ENCODE measurements around the gene AMER1. TPM values are rescaled to one million over a fixed set of nuclear protein-coding genes. Genes with fewer than 3 reads are reported as not detected.
A peak's percentile ranks its signal among the peaks of the same experiment; 100 is the strongest.

AMER1 gene
- total and polyA plus RNA-seq, 12 donors, result 0.75 to 5.0 (median 4.2) TPM

DNA sequence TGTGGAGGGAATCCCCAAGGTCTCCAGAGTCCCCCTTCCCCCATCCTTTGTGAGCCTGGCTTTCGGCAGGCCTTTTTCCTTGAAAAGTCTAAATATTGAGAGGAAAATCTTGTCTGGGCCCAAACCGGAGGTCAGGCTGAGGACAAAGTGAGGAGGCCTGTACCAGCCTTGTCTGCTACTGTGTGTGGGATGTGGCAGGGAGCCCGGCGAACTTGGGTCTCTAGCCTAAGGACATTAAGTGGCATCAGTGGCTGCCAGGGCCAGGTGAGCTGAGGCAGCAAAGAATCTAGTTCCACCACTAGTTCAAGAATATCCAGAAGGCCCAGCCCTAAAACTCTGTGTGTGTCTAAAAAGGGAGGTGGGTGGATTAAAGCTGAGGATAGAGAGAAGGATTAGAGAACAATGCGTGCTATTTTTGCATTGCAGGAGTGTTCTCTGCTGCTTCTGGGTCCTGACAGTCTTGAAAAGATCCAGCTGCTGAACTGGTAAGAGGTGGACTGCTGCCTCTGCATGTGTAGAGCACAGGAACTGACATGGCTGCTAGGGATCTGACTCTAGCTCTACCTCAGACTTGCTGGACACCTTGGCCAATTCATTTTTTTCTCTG is 1.2 kb upstream of the AMER1 start:
- TF ChIP-seq, protein P1, sequence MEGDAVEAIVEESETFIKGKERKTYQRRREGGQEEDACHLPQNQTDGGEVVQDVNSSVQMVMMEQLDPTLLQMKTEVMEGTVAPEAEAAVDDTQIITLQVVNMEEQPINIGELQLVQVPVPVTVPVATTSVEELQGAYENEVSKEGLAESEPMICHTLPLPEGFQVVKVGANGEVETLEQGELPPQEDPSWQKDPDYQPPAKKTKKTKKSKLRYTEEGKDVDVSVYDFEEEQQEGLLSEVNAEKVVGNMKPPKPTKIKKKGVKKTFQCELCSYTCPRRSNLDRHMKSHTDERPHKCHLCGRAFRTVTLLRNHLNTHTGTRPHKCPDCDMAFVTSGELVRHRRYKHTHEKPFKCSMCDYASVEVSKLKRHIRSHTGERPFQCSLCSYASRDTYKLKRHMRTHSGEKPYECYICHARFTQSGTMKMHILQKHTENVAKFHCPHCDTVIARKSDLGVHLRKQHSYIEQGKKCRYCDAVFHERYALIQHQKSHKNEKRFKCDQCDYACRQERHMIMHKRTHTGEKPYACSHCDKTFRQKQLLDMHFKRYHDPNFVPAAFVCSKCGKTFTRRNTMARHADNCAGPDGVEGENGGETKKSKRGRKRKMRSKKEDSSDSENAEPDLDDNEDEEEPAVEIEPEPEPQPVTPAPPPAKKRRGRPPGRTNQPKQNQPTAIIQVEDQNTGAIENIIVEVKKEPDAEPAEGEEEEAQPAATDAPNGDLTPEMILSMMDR (IDR thresholded peaks at IDR 0.05), result no peak
- peak overlapping the region in 9 of 10 donors; percentile 59 to 89 (median 80) for H3K4me3 ChIP-seq
- no peaks in the 10 kb centered on the region for H3K36me3 ChIP-seq
- H3K9me3 ChIP-seq, result no peaks in the 10 kb centered on the region
- 13 to 23% methylated on average over 5 of the region's 5 CpGs for WGBS, 2 donors
- intact Hi-C loops (cut with DNase I), result loop anchor here in 3 of 10 donors (5.0 to 10.0 kb wide), 3 partner anchors 186 to 454 kb away; a partner anchor contains a TSS
- DNase-seq, result peak; percentile 19 to 24
- peaks cover 0 to 41% (median 20%) of the 10 kb centered on the region in 9 donors for H3K4me1 ChIP-seq
- H3K27ac ChIP-seq, result peak overlapping the region; percentile 84 to 95 (median 92)
- ATAC-seq, result peak in 2 of 8 donors; percentile 7 to 14
- no peaks in the 10 kb centered on the region for H3K27me3 ChIP-seq

DNA sequence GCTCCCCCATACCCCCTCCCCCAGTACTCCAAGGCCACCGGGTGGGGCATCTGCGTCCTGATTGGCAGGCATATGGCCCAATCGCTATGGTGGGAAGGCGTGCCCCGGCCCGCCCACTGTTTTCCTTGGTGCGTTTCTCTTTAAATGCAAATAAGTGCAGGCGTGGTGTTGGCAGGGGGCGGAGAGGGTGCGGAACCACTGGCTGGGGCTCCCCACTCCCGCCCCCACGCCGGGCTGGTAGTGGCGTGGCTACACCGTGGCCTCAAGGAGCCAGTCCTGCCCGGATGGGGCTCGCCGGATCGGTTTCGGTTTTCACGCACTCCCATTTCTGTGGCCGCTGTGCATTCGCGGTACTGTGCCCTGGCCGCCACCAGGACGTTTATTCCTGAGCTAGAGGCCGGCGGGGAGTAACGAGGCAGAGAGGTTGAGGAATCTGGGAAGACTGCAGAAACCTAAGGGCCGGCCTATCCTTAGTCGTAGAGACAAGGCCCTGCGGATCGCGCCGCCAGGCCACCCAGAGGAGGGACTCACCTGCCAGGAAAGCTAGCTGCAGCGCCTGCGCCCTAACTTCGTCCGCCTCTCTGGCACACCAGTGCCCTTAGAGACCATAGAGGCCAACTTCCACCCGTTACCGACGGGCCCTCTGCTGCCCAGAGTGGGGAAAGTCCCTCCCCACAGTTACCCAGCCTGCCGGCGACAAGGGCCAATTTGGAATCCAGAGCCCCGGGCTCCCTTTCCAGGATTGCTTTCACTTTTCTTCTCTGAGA is 410 bp upstream of the AMER1 start:
- TF ChIP-seq, protein P1 (IDR thresholded peaks at IDR 0.05), result peak in 4 of 9 donors; percentile 13 to 37 (median 24)
- peak; percentile 91 to 92 for DNase-seq
- ATAC-seq, result peak; percentile 92 to 96 (median 95)
- H3K36me3 ChIP-seq, result no peaks in the 10 kb centered on the region
- H3K4me1 ChIP-seq, result peaks cover 0 to 41% (median 20%) of the 10 kb centered on the region in 9 donors
- no peaks in the 10 kb centered on the region for H3K27me3 ChIP-seq
- H3K4me3 ChIP-seq, result peak overlapping the region; percentile 59 to 89 (median 78)
- 0% methylated on average over 22 to 45 of the region's 45 CpGs for WGBS, 2 donors
- H3K9me3 ChIP-seq, result no peaks in the 10 kb centered on the region
- peak overlapping the region; percentile 87 to 95 (median 92) for H3K27ac ChIP-seq
- intact Hi-C loops (cut with DNase I), result loop anchor here in 3 of 10 donors (5.0 to 10.0 kb wide), 3 partner anchors 186 to 454 kb away; a partner anchor contains a TSS

DNA sequence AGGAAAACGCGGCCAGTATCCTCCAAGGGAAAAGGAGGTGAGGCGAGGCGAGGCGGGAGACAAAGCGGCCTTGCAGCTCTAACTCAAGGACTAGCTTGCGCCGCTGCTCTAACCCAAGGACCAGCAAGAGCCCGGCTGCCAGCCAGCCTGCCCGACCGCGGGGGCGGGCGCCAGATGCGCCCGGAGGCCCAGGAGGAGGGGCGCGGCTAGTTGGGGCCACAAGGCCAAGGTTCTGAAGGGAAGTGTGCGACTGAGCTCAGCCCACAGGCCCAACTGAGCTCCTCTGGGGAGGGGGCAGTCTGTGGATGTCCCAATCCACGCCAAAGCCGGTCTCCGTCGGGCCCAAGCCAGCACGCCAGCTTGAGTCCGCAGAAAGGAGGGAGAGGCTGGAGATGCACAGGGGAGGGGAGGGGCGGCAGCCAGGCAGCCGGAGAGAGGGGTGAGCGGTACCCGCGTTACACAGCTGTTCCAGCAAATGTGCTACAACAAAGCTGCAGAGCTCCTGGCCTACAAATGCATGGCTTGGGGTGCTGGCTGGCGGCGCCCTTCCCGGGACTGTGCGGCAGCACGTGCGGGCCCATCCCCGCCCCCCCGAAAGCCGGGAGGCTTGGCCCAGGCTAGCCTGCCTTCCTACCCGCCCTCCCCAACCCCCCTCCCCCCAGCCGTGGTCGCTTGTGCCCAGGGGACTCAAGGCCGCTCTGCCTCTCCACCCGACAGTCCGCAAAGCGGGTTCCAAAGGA is 637 bp downstream of the AMER1 start:
- intact Hi-C loops (cut with DNase I), result loop anchor here in 3 of 10 donors (5.0 to 10.0 kb wide), 3 partner anchors 187 to 453 kb away; a partner anchor contains a TSS
- peak overlapping the region; percentile 59 to 89 (median 78) for H3K4me3 ChIP-seq
- no peaks in the 10 kb centered on the region for H3K27me3 ChIP-seq
- TF ChIP-seq, protein P1 (IDR thresholded peaks at IDR 0.05), result no peak
- H3K36me3 ChIP-seq, result no peaks in the 10 kb centered on the region
- peaks cover 0 to 41% (median 20%) of the 10 kb centered on the region in 9 donors for H3K4me1 ChIP-seq
- WGBS, 2 donors, result 1 to 2% methylated on average over 22 to 43 of the region's 46 CpGs
- DNase-seq (peak in 1 of 2 donors; percentile 37), ATAC-seq (peak; percentile 4 to 40 (median 14))
- H3K9me3 ChIP-seq, result no peaks in the 10 kb centered on the region
- peak overlapping the region; percentile 87 to 95 (median 92) for H3K27ac ChIP-seq

DNA sequence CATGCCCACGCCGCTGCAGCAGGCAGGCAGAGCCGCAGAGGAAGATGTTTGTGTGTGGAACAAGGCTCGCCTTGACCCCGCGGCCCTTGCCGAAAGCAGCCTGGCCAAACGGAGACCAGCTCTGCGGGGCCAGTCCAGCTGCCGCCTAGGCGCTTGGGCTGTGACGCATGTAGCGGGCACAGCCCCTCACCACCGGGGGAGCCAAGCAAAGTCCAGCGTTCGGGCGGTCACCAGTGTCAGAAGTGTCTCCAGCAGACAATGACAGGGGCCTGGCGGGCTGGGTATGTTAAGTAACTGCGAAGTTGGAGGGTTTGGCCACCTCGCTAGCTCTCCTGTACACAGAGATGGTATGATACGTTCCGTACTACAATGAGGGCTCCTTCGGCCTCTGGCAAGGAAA is 1.3 kb downstream of the AMER1 start:
- Histone ChIP-seq H3K27me3 (no peaks in the 10 kb centered on the region), H3K36me3 (no peaks in the 10 kb centered on the region), H3K27ac (peak overlapping the region in 9 of 10 donors; percentile 88 to 95 (median 92)), H3K4me1 (peaks cover 0 to 41% (median 20%) of the 10 kb centered on the region in 9 donors), H3K4me3 (peak overlapping the region in 9 of 10 donors; percentile 59 to 89 (median 80)), H3K9me3 (no peaks in the 10 kb centered on the region)
- 19 to 23% methylated on average over 20 to 23 of the region's 23 CpGs for WGBS, 2 donors
- ATAC-seq (peak in 2 of 8 donors; percentile 8 to 46), DNase-seq (peak in 1 of 2 donors; percentile 38)
- intact Hi-C loops (cut with DNase I), result loop anchor here in 1 of 10 donors (10.0 kb wide), 1 partner anchor 449 kb away; a partner anchor contains a TSS
- TF ChIP-seq, protein P1 (IDR thresholded peaks at IDR 0.05), result no peak
